ENCODE measurements around the gene CRTC3.

CRTC3 gene

DNA sequence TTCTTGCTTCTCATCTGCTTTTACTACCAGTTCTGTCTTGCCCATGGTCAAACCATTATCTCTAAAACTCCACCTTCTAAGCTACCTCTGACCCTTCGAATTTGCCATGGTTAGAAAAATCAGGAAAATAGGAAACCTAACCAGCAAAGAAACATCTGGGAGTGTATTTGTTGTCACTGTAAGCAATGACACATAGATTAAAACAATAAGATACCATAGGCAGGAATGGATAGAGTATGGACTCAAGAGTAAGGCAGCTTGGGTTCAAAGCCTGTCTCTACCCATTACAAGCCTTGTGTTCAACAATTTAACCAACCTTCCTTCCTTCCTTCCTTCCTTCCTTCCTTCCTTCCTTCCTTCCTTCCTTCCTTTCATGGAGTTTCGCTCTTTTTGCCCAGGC, 34.9 kb downstream of the CRTC3 start:
- no peak for DNase-seq

- no peak for DNase-seq
These were observed 36.1 kb downstream of the CRTC3 start for GRCh38 chr15:90565866-90566265.

- DNase-seq, result no peak
These were observed 40.9 kb downstream of the CRTC3 start for GRCh38 chr15:90570643-90571042.

- DNase-seq, result peak; percentile 97 to 98
These were observed 41.4 kb downstream of the CRTC3 start for GRCh38 chr15:90571063-90571541.

GRCh38 chr15:90572893-90573292, 43.2 kb downstream of the CRTC3 start:
- DNase-seq, result no peak

DNA sequence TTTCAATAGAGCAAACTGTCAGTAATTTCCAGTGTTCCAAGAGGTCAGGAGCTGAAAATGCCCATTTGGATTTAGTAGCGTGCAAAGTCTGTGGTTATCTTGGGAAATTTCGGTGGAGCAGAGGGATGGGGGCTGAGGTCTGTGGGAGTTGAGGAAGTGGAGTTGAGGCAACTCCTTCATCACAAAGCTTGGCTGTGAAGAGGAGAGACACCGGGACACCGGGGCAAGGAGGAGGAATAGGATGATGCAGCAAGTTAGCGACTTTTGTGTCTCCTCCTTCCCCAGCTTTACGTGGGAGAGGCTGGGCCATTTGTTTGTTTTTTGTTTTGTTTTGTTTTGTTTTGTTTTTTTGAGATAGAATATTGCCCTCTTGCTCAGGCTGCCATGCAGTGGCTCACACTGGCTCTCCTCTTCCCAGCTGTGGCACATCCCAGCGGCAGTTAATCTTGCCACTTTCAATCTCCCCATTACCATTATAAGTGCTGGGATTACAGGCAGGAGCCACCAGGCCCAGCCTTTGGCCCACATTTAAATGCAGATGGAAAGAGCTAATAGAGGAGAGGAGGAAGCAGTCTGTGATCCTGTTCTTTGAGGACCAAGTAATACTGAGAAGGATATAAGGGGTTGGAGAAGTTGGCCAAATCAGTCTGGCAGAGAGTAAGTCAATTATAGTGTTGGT, 47.1 kb downstream of the CRTC3 start:
- DNase-seq, result peak in 1 of 2 donors; percentile 33

GRCh38 chr15:90579213-90579612, 49.5 kb downstream of the CRTC3 start:
- peak in 1 of 2 donors; percentile 21 for DNase-seq

DNA sequence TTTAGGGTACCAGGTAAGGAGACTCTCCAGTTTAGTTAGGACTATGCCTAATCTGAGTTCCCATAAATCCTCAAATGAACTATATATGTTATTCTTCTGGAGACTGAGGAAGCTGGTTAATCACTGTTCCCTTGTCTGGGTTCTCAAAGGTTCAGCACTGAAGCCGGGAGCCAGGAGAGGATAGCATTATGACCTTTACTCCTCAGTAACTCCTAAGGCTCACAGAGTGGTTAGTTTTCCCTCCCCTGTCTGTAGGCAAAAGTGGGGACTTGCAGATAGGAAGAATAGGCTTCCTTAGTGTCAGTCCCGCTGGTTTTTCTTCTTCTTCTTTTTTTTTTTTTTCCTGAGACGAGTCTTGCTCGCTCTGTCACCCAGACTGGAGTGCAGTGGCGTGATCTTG, 50.4 kb downstream of the CRTC3 start:
- DNase-seq, result peak in 1 of 2 donors; percentile 10

DNA sequence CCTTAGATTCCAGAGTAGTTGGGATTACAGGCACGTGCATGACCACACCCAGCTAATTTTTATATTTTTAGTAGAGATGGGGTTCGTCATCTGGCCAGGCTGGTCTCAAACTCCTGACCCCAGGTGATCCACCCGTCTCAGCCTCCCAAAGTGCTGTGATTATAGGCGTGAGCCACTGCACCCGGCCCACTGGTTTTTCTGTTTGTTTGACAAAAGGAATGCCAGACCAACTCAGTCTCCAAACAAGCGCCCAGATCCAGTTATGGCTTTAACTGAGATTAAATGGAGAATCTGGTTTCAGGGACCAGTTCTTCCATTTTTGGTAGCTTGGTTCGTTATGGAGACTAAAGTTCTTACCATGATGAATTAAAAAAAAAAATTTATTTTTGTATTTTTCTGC, 50.8 kb downstream of the CRTC3 start:
- DNase-seq, result no peak

DNA sequence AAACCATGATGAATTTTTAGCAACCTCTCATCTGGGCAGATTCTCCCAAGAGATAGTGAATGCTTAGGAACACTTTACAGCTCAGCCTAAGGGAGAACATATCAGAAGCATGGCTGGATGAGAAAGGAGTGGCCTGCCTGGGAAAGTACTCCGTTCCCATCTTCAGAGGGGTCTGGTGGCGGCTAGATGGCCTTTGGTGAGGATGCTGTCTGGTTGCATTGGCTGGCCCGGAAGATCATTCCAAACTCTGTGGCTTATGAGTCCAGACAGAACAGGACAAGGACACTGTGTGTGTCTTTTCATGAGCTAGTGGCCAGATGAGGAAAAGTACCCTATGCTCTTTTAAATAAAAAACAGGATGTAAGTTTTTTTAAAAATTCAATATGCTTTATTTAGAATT, 51.2 kb downstream of the CRTC3 start:
- no peak for DNase-seq

DNA sequence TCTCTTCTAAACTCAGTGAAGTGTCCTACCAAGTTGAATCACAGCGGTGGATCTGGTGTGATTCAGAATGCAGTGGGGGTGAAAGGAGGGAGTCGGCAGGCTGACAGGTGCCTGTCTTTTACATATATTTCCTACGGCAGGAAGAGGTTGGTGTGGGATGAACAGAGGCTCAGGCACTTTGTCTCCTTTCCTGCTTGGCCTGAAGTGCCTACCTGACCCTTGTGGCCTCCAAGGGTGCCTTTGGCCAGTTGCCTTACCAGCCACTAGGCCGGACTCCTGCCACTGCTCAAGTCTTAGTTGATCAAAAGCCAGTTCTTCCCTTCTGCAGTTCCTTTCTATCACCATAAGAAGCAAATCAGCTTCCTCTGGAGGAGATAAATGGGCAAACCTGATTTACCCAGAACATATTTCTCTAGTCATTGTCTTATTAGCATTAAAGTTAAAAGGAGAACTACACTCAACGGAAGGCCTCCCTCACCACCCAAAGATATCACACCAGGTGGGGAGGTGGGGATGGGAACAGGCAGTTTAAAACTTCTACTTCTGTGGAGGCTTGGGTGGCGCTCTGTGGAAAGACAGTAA, 52.1 kb downstream of the CRTC3 start:
- DNase-seq, result no peak

GRCh38 chr15:90582553-90582952, 52.8 kb downstream of the CRTC3 start:
- no peak for DNase-seq

DNA sequence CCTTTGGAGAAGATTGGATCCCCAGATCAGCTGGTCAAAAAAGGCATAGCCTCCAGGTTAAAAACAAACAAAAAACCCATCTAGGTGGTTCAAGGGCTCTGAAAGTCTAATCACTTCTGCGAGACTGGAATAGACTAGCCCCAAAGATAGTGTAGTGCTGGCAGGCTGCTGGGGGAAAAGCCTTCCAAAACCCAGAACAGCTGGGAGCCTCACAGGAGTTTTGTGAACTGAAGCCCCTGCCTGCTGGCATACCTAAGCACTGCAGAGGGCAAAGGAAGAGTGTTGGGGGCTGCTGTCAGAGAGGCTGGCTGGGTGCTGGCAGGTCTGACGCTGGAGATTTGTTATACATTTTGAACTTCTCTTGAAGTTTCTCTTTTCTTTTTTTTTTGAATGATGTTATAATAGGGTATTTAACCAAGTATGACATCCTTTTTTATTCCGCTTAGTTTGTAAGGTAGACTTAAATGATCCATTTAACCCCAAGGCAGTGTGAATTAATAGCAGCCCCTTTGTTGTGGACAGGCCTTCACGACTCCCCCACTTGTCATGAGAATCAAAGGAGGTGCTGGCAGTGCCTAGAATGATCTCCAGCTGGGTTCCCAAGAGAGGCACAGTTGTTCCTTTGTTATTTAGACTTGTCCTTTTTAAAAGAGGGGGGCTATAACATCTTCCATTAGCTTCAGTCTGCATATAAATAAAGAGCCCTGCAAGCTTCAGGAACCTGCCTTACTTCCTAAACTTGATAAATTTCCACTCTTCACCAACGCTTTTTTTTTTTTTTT, 53.9 kb downstream of the CRTC3 start:
- DNase-seq, result no peak

- no peak for DNase-seq
These were observed 55.1 kb downstream of the CRTC3 start for GRCh38 chr15:90584841-90585240.

DNA sequence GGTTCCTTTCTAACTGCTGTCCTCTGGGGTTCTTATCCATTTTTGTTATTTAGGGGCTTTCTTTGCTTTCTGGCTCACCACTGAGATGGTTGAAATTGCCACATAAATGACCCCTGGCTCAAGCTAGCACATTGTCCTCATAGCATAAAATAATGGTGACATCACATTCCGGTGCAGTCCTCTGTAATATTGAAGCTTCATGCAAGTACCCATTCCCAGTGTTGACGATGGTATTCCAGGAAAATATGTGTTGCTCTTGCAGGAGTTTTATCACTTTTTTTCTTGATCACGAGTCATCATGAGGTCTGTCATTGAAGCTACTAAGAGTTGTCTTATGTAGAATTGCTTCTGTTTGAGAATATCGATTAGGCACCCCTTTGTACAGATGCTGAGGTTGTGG, 56.1 kb downstream of the CRTC3 start:
- no peak for DNase-seq

DNA sequence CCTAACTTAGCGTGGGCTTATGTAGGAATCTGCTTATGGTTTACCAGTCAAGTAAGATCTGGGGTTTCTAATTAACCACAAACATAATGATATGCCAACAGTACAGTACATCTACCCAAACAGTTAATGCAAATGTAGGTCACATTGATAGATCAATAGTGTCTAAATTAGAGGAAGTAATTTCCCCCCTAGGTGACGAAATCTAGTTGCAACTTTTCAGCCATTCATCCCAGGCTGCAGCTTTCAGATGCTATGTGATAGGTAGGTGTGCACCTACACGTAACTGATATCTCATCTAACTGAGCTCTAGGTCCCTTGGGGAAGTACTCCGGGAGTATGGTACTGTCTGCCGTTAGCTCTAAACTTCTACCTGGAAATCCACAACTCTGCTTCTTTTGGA, 57.2 kb downstream of the CRTC3 start:
- no peak for DNase-seq

GRCh38 chr15:90588427-90588826, 58.7 kb downstream of the CRTC3 start:
- no peak for DNase-seq

DNA sequence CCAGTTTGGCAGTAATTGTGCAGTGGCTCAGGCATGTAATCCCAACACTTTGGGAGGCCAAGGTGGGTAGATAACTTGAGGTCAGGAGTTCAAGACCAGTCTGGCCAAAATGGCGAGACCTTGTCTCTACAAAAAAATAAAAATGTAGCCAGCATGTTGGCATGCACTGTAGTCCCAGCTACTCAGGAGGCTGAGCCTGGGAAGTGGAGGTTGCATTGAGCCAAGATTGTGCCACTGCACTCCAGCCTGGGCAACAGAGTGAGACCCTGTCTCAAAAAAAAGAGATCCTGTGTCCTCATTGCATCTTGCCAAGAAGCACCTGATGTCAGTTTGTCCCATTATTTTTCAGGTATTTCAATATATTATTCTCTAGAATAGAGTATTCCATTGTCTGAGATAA, 61.8 kb downstream of the CRTC3 start:
- no peak for DNase-seq

- peak in 1 of 2 donors; percentile 63 for DNase-seq
These were observed 62.6 kb downstream of the CRTC3 start for GRCh38 chr15:90592131-90592881.

- DNase-seq, result no peak
These were observed 63.9 kb downstream of the CRTC3 start for GRCh38 chr15:90593499-90594158.

GRCh38 chr15:90594301-90594738, 64.6 kb downstream of the CRTC3 start:
- peak; percentile 61 to 71 for DNase-seq

GRCh38 chr15:90595763-90596155, 66.0 kb downstream of the CRTC3 start:
- no peak for DNase-seq

Data from inflammatory macrophage (primary cell).